HepG2 (cell line): ENCODE results near the gene ZFPL1. TPM values are rescaled to one million over a fixed set of nuclear protein-coding genes. Genes with fewer than 3 reads are reported as not detected.

Experiments
- ASH2L ChIP-seq: fragments of 300-600, 200-600 bp; sonication (generic); IDR thresholded peaks from 2 replicates; pipeline ENCODE4 v1.7.0; 2017; ENCODE audit warnings: low read depth, mild to moderate bottlenecking, moderate library complexity, mixed read lengths, low read length; ENCODE audit not compliant: insufficient read length
- BRF2 ChIP-seq: sonication (generic); formaldehyde crosslinking; IDR thresholded peaks from 2 replicates; pipeline ENCODE4 v1.8.1; 2022; ENCODE audit warnings: mild to moderate bottlenecking, missing genetic modification reagents
- CCDC6 ChIP-seq: sonication (generic); formaldehyde crosslinking; IDR thresholded peaks from 2 replicates; pipeline ENCODE4 v1.8.1; 2022; ENCODE audit warnings: mild to moderate bottlenecking, missing genetic modification reagents, moderate library complexity
- DPF2 ChIP-seq: sonication (generic); formaldehyde crosslinking; IDR thresholded peaks from 2 replicates; pipeline ENCODE4 v1.4.0; 2020; ENCODE audit warnings: mild to moderate bottlenecking, low read depth, missing genetic modification reagents, borderline replicate concordance
- DRAP1 ChIP-seq: IDR thresholded peaks from 2 replicates; pipeline ENCODE4 v1.6.1; 2016; ENCODE audit warnings: missing genetic modification reagents, missing compliant biosample characterization
- GLI4 ChIP-seq: sonication (generic); formaldehyde crosslinking; IDR thresholded peaks from 2 replicates; pipeline ENCODE4 v1.5.1; 2020; ENCODE audit warnings: missing genetic modification reagents, mild to moderate bottlenecking, moderate library complexity, borderline replicate concordance
- HDAC2 ChIP-seq: sonication (generic); formaldehyde crosslinking; IDR thresholded peaks from 2 replicates; pipeline ENCODE4 v1.4.0; 2020; ENCODE audit warnings: missing genetic modification reagents
- HIVEP1 ChIP-seq: sonication (generic); formaldehyde crosslinking; IDR thresholded peaks from 2 replicates; pipeline ENCODE4 v1.4.0; 2020; ENCODE audit warnings: mild to moderate bottlenecking, missing genetic modification reagents
- KMT2A ChIP-seq: sonication (generic); formaldehyde crosslinking; IDR thresholded peaks from 2 replicates; pipeline ENCODE4 v1.4.0; 2020; ENCODE audit warnings: missing genetic modification reagents
- NCOA2 ChIP-seq: sonication (generic); formaldehyde crosslinking; IDR thresholded peaks from 2 replicates; pipeline ENCODE4 v1.8.0; 2022; ENCODE audit warnings: inconsistent platforms
- NRL ChIP-seq: sonication (generic); formaldehyde crosslinking; IDR thresholded peaks from 2 replicates; pipeline ENCODE4 v1.5.0; 2020; ENCODE audit warnings: missing genetic modification reagents, mild to moderate bottlenecking, moderate library complexity, borderline replicate concordance
- REXO4 ChIP-seq: sonication (generic); formaldehyde crosslinking; IDR thresholded peaks from 2 replicates; pipeline ENCODE4 v1.8.0; 2022; ENCODE audit warnings: missing genetic modification reagents, mild to moderate bottlenecking, borderline replicate concordance
- SNAI1 ChIP-seq: sonication (generic); formaldehyde crosslinking; IDR thresholded peaks from 2 replicates; pipeline ENCODE4 v1.5.0; 2020; ENCODE audit warnings: mild to moderate bottlenecking, missing genetic modification reagents, borderline replicate concordance
- SOX6 ChIP-seq, 2 experiments: fragments of 450-650 bp in 1 of 2; sonication (generic) in 1 of 2; formaldehyde crosslinking in 1 of 2; IDR thresholded peaks; 2 replicates each; pipeline versions ENCODE4 v1.4.0 to v1.6.1; 2017 to 2020; ENCODE audit warnings: antibody characterized with exemption in 1 of 2, mild to moderate bottlenecking in 1 of 2, missing genetic modification reagents in 1 of 2
- SP2 ChIP-seq: sonication (generic); formaldehyde crosslinking; IDR thresholded peaks from 2 replicates; pipeline ENCODE4 v1.5.1; 2020; ENCODE audit warnings: mild to moderate bottlenecking, missing genetic modification reagents
- ZBTB38 ChIP-seq: sonication (generic); formaldehyde crosslinking; IDR thresholded peaks from 2 replicates; pipeline ENCODE4 v1.5.1; 2020; ENCODE audit warnings: mild to moderate bottlenecking, missing genetic modification reagents
- ZKSCAN1 ChIP-seq: fragments of 150-350 bp; IDR thresholded peaks from 2 replicates; pipeline ENCODE4 v1.6.1; 2014; ENCODE audit warnings: low read length
- ZNF121 ChIP-seq: sonication (generic); formaldehyde crosslinking; IDR thresholded peaks from 2 replicates; pipeline ENCODE4 v1.5.0; 2020; ENCODE audit warnings: mild to moderate bottlenecking, missing genetic modification reagents
- ZNF441 ChIP-seq: sonication (generic); formaldehyde crosslinking; IDR thresholded peaks from 2 replicates; pipeline ENCODE4 v1.7.0; 2021; ENCODE audit warnings: missing genetic modification reagents, borderline replicate concordance
- ZNF567 ChIP-seq: sonication (generic); formaldehyde crosslinking; IDR thresholded peaks from 2 replicates; pipeline ENCODE4 v1.8.1; 2023; ENCODE audit warnings: mild to moderate bottlenecking, missing genetic modification reagents, borderline replicate concordance
- ZNF607 ChIP-seq: sonication (generic); formaldehyde crosslinking; IDR thresholded peaks from 2 replicates; pipeline ENCODE4 v1.5.1; 2020; ENCODE audit warnings: missing genetic modification reagents, mild to moderate bottlenecking, borderline replicate concordance
- ZNF691 ChIP-seq: sonication (generic); formaldehyde crosslinking; IDR thresholded peaks from 2 replicates; pipeline ENCODE4 v1.4.0; 2020; ENCODE audit warnings: missing genetic modification reagents, low read depth, mild to moderate bottlenecking, borderline replicate concordance
- polyA plus RNA-seq, 8 experiments: library from polyadenylated mRNA; depleted of rRNA in 3 of 8; stranded (reverse) in 7 of 8; unstranded in 1 of 8; fragments of >200 nt; fragmentation: Illumina TruSeq in 4 of 8; extraction: Trizol in 4 of 8; gene quantifications; 2 replicates each; pipeline versions ENCODE4 v1.2.1 to v1.2.3, GENCODE V29; 2011 to 2016; ENCODE audit warnings: low read depth in 4 of 8, missing spikeins in 1 of 8, mixed read lengths in 1 of 8; ENCODE audit not compliant: insufficient read depth in 1 of 8
- total RNA-seq, 5 experiments: library from RNA; depleted of rRNA; stranded (reverse); fragments of >200 nt; fragmentation: Illumina TruSeq; extraction: Trizol; gene quantifications; 2 replicates each; pipeline ENCODE4 v1.2.3, GENCODE V29; 2016; ENCODE audit warnings: low read depth in 1 of 5
- TF ChIP-seq, protein P1 (sequence below): sonication (generic); formaldehyde crosslinking; IDR thresholded peaks from 2 replicates; pipeline ENCODE4 v1.5.0; 2020; ENCODE audit warnings: missing genetic modification reagents
- TF ChIP-seq, protein P2 (sequence below): sonication (generic); IDR thresholded peaks from 2 replicates; pipeline ENCODE4 v1.6.1; 2016; ENCODE audit warnings: low read depth, borderline replicate concordance
- TF ChIP-seq, protein P3 (sequence below): sonication (generic); formaldehyde crosslinking; IDR thresholded peaks from 2 replicates; pipeline ENCODE4 v1.5.1; 2020; ENCODE audit warnings: mild to moderate bottlenecking, moderate library complexity, missing genetic modification reagents

Gene ZFPL1
- total and polyA plus RNA-seq, 2 of the 13 experiments (the other 11 are each of a cell fraction or from before 2014, with no cell fraction given): 32.2 to 56.0 TPM

DNA sequence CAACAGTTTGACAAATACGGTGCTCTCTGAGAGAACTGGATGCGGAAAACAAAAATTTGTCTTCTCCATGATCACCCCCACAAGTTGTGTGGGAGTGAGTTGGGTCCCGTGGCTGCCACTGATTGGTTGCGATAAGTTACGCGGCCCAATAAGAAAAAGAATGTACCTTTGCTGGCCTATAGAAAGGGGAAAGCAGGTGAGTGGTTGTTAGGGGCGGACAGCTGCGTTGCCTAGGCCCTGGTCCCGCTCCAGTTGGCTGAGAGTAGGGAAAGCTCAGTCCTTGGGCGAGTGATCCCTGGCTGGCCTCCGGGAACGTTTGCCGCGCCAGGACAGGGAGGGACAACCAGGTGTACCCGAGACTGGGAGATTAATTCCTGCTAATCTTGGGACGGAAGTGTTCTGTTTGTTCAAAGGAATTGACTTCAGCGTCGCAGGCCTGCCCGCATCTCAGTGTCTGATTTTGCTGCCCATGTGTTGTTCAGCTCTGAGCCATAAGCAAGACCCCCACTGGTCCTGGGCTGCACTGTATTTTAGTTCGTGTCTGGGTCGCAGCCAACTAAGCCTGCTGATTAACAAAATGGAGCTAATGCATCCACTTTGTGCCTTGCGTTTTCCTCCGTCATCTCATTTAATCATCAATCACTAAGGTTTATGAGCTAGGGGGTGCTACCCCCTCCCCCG lies 51.1 kb downstream of the ZFPL1 start (continued):
- no peak for TF ChIP-seq ZNF567 (CRISPR knock-in tag)
- TF ChIP-seq NCOA2 (CRISPR knock-in tag): no peak; the same call in 1 of the 2 replicates
- no peak for TF ChIP-seq HDAC2 (CRISPR knock-in tag)
- TF ChIP-seq CCDC6 (CRISPR knock-in tag): peak; percentile 30; the same call in 1 of the 2 replicates
- TF ChIP-seq ASH2L: no peak
- no peak for TF ChIP-seq ZNF607
- TF ChIP-seq ZNF691: no peak
- TF ChIP-seq KMT2A: no peak
- TF ChIP-seq SNAI1 (CRISPR knock-in tag): no peak
- TF ChIP-seq SP2: peak; percentile 89
- TF ChIP-seq ZBTB38 (CRISPR knock-in tag): no peak
- TF ChIP-seq ZKSCAN1: no peak
- TF ChIP-seq DRAP1: peak; percentile 91
- no peak for TF ChIP-seq HIVEP1 (CRISPR knock-in tag)
- TF ChIP-seq, protein P1, sequence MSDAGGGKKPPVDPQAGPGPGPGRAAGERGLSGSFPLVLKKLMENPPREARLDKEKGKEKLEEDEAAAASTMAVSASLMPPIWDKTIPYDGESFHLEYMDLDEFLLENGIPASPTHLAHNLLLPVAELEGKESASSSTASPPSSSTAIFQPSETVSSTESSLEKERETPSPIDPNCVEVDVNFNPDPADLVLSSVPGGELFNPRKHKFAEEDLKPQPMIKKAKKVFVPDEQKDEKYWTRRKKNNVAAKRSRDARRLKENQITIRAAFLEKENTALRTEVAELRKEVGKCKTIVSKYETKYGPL: no peak
- TF ChIP-seq ZNF121 (CRISPR knock-in tag): peak; percentile 52
- TF ChIP-seq GLI4 (CRISPR knock-in tag): no peak
- TF ChIP-seq, protein P2, sequence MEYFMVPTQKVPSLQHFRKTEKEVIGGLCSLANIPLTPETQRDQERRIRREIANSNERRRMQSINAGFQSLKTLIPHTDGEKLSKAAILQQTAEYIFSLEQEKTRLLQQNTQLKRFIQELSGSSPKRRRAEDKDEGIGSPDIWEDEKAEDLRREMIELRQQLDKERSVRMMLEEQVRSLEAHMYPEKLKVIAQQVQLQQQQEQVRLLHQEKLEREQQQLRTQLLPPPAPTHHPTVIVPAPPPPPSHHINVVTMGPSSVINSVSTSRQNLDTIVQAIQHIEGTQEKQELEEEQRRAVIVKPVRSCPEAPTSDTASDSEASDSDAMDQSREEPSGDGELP: peak; percentile 45; the same call in 1 of the 2 replicates
- no peak for TF ChIP-seq SOX6 (IDR thresholded peaks at IDR 0.05)
- no peak for TF ChIP-seq SOX6 (CRISPR knock-in tag; IDR thresholded peaks at IDR 0.05)
- TF ChIP-seq BRF2 (CRISPR knock-in tag): no peak
- peak; percentile 26; the same call in 1 of the 2 replicates for TF ChIP-seq ZNF441 (CRISPR knock-in tag)
- TF ChIP-seq DPF2: no peak
- TF ChIP-seq, protein P3, sequence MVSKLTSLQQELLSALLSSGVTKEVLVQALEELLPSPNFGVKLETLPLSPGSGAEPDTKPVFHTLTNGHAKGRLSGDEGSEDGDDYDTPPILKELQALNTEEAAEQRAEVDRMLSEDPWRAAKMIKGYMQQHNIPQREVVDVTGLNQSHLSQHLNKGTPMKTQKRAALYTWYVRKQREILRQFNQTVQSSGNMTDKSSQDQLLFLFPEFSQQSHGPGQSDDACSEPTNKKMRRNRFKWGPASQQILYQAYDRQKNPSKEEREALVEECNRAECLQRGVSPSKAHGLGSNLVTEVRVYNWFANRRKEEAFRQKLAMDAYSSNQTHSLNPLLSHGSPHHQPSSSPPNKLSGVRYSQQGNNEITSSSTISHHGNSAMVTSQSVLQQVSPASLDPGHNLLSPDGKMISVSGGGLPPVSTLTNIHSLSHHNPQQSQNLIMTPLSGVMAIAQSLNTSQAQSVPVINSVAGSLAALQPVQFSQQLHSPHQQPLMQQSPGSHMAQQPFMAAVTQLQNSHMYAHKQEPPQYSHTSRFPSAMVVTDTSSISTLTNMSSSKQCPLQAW: no peak; the same call in none of the 2 replicates
- TF ChIP-seq NRL (CRISPR knock-in tag): no peak
- no peak for TF ChIP-seq REXO4
